Bronchus fibroblast of lung (primary cell): ENCODE results near the gene KIF6. TPM values are rescaled to one million over a fixed set of nuclear protein-coding genes. Genes with fewer than 3 reads are reported as not detected.

Source experiments
- total RNA-seq: library from RNA; depleted of rRNA; stranded (reverse); fragments of >200 nt; gene quantifications from 2 replicates; pipeline ENCODE4 v1.2.3, GENCODE V29; 2015

Gene KIF6
- total RNA-seq = under 0.01 and 0.17 TPM in 2 replicates

GRCh38 chr6:39724787-39725631 is at the start of gene KIF6:
TSS of gene KIF6 (minus strand) at chr6:39725408. CDS start at chr6:39725310, 98 bp downstream.

GRCh38 chr6:39322306-39322850 is 402.8 kb downstream of the KIF6 start, which contains the start of gene KCNK16:
TSS of gene KCNK16 (minus strand) at chr6:39322702. CDS start at chr6:39322540, 162 bp downstream.

GRCh38 chr6:39314273-39314795 is 410.9 kb downstream of the KIF6 start, which contains the start of gene KCNK17:
TSS of gene KCNK17 (minus strand) at chr6:39314419. CDS start at chr6:39314320, 99 bp downstream.

Other genes with a start within 250 kb of the KIF6 start
- 7.9 TPM in 2 replicates for gene DAAM2, start 67.0 kb upstream of the KIF6 start, total RNA-seq
- 10.3 and 11.3 TPM in 2 replicates for gene MOCS1, start 209.1 kb upstream of the KIF6 start, total RNA-seq